GM10248 (cell line): ENCODE measurements around the gene ZSWIM1.

Experiments
- CTCF ChIA-PET: fragments of 300-600 bp; sonication (Branson Sonifier 250); formaldehyde crosslinking; extraction: SDS; loops from one replicate; lab custom pipeline; 2021; ENCODE audit warnings: antibody characterized with exemption; lab: Yijun Ruan, JAX
- POLR2A ChIA-PET: fragments of 350-650 bp; sonication (Branson Sonifier 250); formaldehyde crosslinking; extraction: SDS; loops from one replicate; lab custom pipeline; 2020; ENCODE audit warnings: antibody characterized with exemption; lab: Yijun Ruan, JAX
- DNase-seq: peaks from one replicate; pipeline ENCODE4 v3.0.0; 2012; ENCODE audit errors: extremely low spot score
- TF ChIP-seq, protein P1 (sequence below): IDR thresholded peaks from 2 replicates; pipeline ENCODE4 v1.5.1; 2012; ENCODE audit warnings: mild to moderate bottlenecking, low read depth; ENCODE audit errors: extremely low read depth, missing control alignments, control extremely low read depth

ZSWIM1 gene

DNA sequence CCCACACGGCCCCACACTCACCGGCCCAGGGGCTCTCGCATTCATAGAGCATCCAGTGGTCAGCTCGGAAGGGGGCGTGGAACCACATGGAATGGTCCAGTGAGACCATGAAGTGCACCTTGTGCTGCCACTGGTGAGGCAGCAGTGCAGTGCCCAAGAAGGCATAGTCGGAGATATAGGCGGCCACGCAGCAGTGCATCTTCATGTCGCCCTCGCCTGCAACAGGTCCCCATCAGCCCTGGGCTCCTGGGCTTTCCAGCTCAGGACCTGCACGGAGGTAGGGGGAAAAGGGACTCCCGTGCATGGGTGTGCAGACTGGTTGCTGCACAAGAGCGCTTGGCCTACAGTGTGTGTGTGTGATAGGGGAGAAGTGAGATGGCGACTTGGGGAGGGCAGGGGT is 37.5 kb upstream of the ZSWIM1 start:
- ChIA-PET CTCF (interaction anchor here (1.2 kb wide), 1 partner anchor 44 kb away, joined by 3 read pairs; no protein-coding TSS in a partner anchor), POLR2A (no interaction called here)
- DNase-seq: no peak
- TF ChIP-seq, protein P1, sequence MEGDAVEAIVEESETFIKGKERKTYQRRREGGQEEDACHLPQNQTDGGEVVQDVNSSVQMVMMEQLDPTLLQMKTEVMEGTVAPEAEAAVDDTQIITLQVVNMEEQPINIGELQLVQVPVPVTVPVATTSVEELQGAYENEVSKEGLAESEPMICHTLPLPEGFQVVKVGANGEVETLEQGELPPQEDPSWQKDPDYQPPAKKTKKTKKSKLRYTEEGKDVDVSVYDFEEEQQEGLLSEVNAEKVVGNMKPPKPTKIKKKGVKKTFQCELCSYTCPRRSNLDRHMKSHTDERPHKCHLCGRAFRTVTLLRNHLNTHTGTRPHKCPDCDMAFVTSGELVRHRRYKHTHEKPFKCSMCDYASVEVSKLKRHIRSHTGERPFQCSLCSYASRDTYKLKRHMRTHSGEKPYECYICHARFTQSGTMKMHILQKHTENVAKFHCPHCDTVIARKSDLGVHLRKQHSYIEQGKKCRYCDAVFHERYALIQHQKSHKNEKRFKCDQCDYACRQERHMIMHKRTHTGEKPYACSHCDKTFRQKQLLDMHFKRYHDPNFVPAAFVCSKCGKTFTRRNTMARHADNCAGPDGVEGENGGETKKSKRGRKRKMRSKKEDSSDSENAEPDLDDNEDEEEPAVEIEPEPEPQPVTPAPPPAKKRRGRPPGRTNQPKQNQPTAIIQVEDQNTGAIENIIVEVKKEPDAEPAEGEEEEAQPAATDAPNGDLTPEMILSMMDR: no peak

DNA sequence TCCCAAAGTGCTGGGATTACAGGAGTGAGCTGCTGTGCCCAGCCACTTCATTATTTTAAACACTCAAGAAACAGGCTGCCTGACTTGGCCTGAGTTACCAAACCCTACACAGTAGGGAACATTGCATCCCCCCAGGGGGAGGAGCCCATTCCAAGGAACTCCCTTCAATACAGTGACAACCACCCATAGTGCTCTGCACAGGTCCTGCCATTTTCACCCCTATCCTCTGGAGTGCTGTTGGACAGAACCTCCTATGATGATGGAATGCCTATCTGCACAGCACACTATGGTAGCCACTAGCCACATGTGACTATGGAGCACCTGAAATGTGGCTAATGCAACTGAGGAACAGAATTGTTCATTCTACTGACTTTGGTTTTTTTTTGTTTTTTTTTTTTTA is 35.6 kb upstream of the ZSWIM1 start:
- DNase-seq: no peak
- TF ChIP-seq, protein P1: no peak
- ChIA-PET POLR2A (no interaction called here), CTCF (interaction anchor here (1.3 kb wide), 1 partner anchor 45 kb away, joined by 3 read pairs; no protein-coding TSS in a partner anchor)

DNA sequence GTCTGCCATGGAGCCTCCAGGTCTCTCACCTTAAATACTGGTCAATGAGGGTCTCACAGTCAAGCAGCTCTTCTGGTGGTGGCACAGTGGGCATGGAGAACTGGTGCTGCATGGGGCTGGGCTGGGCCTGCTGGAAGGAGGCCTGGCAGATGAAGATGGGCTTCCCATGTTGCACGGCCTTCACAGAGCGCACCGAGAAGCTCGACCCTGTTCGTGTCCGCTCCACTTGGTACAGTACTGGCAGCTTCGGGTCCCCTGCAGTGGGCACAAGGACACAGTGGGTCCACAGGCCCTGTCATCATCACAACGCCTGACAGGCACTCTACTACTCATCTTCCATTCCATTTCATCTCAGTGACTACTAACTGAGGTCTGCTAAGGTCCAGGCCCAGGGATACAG is 32.6 kb upstream of the ZSWIM1 start:
- DNase-seq: no peak
- TF ChIP-seq, protein P1: no peak
- ChIA-PET POLR2A (no interaction called here), CTCF (no interaction called here)

- ChIA-PET POLR2A (no interaction called here), CTCF (no interaction called here)
- TF ChIP-seq, protein P1: no peak
- no peak for DNase-seq
Measured at GRCh38 chr20:45848969-45849582, 32.0 kb upstream of the ZSWIM1 start.

DNA sequence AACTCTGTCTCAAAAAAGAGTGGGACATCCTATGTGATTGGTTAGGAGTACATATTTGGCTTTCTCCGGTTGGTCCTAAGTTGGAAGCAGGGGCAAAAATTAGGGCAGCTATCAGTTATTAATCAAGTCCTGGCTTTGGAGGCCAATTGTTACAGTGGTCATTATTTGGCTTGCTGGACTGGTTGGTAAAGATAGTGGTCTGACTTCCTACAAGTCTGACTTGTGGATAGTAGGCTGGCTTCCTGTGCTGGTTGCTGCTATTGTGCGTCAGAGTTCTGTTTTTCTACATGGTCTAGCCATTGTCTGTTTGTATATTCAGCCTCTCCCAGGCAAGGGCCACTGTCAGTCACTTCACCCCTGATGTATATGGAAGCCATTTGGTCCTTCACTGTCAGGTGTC is 30.8 kb upstream of the ZSWIM1 start:
- DNase-seq: no peak
- TF ChIP-seq, protein P1: no peak
- ChIA-PET CTCF (interaction anchor here (1.4 kb wide), 1 partner anchor 9 kb away, joined by 4 read pairs; no protein-coding TSS in a partner anchor), POLR2A (no interaction called here)

DNA sequence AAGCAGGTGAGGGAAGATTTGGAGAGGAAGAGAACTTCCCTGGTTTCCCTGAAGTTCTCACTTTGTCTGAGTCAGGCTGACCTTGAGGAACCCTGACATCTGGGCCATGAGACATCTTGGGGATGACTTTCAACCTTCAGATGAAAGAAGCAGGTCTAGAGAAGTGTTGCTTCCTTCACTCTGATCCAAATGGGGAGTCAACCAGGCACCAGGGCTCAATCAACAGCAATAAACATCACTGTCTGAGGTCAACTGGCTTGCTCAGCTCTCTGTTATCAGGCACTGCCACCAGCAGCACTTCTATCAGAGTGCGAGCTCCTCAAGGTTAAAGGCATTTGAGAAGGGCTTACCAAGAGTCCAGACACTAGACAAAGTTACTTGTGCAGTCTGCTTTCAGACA is 30.1 kb upstream of the ZSWIM1 start:
- TF ChIP-seq, protein P1: no peak
- DNase-seq: no peak
- POLR2A ChIA-PET: interaction anchor here (0.8 kb wide), 1 partner anchor 9 kb away, joined by 3 read pairs; no protein-coding TSS in a partner anchor
- CTCF ChIA-PET: interaction anchor here (1.4 kb wide), 1 partner anchor 9 kb away, joined by 4 read pairs; no protein-coding TSS in a partner anchor

DNA sequence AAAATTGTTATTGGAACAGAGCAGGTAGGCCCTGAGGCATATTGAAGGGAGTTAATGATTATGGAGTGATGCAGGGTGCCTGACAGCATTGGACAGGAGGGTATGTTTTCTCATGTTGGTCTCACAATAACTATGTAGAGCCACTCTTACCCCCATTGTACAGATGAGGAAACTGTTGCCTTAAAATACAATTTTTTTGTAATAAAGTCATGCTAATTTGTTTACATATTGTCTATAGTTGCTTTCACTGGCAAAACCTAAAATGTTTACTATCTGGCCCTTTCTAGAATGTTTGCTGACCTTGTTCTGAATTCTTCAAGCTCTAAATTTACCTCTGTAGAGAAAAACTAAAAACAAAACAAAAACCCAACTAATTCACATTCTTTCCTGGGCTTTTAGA is 29.5 kb upstream of the ZSWIM1 start:
- TF ChIP-seq, protein P1: no peak
- CTCF ChIA-PET: interaction anchor here (1.4 to 1.5 kb wide), 2 partner anchors 10 to 17 kb away, joined by 4 read pairs; partner anchors contain the start of gene SNX21
- DNase-seq: no peak
- POLR2A ChIA-PET: interaction anchor here (0.7 to 0.8 kb wide), 2 partner anchors 9 to 20 kb away, joined by 3 read pairs; no protein-coding TSS in a partner anchor
